Measurements from ENCODE around the gene NMNAT3.

Gene NMNAT3

DNA sequence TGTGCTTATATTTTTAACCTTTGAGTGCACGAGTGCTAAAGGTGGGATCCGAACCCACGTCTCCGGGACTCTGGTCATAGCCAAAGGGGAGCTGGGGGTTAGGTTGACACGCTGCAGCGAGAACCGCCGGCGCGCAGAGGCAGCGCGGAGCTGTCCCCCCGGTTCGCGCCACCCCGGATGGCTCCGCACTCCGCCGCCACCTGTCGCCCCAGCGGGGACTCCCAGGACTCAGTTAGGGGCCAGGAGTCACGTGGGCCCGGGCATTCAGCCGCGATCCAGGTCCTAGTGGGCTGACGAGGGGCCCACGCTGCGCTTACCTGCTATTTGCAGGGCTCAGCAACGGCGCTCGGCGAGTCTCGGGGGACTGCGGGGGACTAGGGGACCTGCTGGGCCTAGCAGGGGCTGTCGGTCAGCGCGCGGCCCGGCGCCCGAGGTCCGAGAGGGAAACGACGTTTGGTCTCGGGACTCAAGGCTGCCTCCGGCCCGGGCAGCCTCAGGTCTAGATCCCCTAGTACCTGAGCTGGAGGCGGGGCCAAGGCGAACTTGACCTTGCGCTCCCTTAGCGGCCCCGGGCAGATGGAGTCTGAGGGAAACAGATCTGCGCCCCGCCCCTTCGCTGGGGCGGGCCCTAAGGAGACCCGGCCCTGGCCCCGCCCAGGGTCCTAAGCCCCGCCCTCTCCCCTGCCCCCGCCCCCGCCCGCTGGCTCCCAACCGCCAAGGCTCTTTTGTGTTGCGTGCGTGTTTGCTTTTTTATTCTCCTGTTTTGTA lies at the start of gene NMNAT3:
Gene NMNAT3 (minus strand): TSS at position 585 of the 768 bp plus-strand sequence. CDS start 50,248 bp downstream, outside the sequence.
- peak; percentile 75 for DNase-seq (ENCODE audit: extremely low spot score)
- POLR2A ChIA-PET = no interaction called here

GRCh38 chr3:139721370-139721769 lies 43.6 kb upstream of the NMNAT3 start:
- no peak for TF ChIP-seq CTBP1 (IDR thresholded peaks at IDR 0.05; ENCODE audit: borderline replicate concordance)
- no peak for DNase-seq (ENCODE audit: extremely low spot score)
- CTCF ChIA-PET = no interaction called here
- POLR2A ChIA-PET = no interaction called here

More for the DNA sequence above, at the start of gene NMNAT3:
- CTCF ChIA-PET = no interaction called here
- TF ChIP-seq FOXK2 (IDR thresholded peaks at IDR 0.05) (no peak), SUZ12 (IDR thresholded peaks at IDR 0.05) (no peak), SP1 (IDR thresholded peaks at IDR 0.05) (no peak), LEF1 (IDR thresholded peaks at IDR 0.05; ENCODE audit: borderline replicate concordance) (no peak), TARDBP (IDR thresholded peaks at IDR 0.05) (no peak), CTBP1 (IDR thresholded peaks at IDR 0.05; ENCODE audit: borderline replicate concordance) (no peak), BHLHE40 (IDR thresholded peaks at IDR 0.05; ENCODE audit: borderline replicate concordance) (no peak), ELF4 (IDR thresholded peaks at IDR 0.05) (no peak), FOXA1 (IDR thresholded peaks at IDR 0.05) (no peak), HDGF (IDR thresholded peaks at IDR 0.05; ENCODE audit: borderline replicate concordance) (no peak), ZNF384 (IDR thresholded peaks at IDR 0.05) (no peak), ARNT (IDR thresholded peaks at IDR 0.05) (no peak), L3MBTL2 (conservative IDR thresholded peaks at IDR 0.05) (no peak), NFRKB (IDR thresholded peaks at IDR 0.05) (no peak), FOXM1 (IDR thresholded peaks at IDR 0.05; ENCODE audit: borderline replicate concordance) (no peak)
- TF ChIP-seq, protein P1, sequence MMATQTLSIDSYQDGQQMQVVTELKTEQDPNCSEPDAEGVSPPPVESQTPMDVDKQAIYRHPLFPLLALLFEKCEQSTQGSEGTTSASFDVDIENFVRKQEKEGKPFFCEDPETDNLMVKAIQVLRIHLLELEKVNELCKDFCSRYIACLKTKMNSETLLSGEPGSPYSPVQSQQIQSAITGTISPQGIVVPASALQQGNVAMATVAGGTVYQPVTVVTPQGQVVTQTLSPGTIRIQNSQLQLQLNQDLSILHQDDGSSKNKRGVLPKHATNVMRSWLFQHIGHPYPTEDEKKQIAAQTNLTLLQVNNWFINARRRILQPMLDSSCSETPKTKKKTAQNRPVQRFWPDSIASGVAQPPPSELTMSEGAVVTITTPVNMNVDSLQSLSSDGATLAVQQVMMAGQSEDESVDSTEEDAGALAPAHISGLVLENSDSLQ (IDR thresholded peaks at IDR 0.05) = no peak

GRCh38 chr3:139718415-139718814 lies 40.6 kb upstream of the NMNAT3 start:
- DNase-seq (ENCODE audit: extremely low spot score) = peak; percentile 63
- CTCF ChIA-PET = interaction anchor here (0.5 to 0.7 kb wide), 2 partner anchors 220 to 1019 kb away, joined by 3 to 4 read pairs; no protein-coding TSS in a partner anchor
- no peak for TF ChIP-seq TARDBP (IDR thresholded peaks at IDR 0.05)
- TF ChIP-seq, protein P1 (IDR thresholded peaks at IDR 0.05) = no peak
- no peak for TF ChIP-seq ZNF384 (IDR thresholded peaks at IDR 0.05)
- no peak for TF ChIP-seq FOXK2 (IDR thresholded peaks at IDR 0.05)
- no peak for TF ChIP-seq ELF4 (IDR thresholded peaks at IDR 0.05)
- TF ChIP-seq LEF1 (IDR thresholded peaks at IDR 0.05; ENCODE audit: borderline replicate concordance) = no peak
- POLR2A ChIA-PET = no interaction called here

- ChIA-PET CTCF (no interaction called here), POLR2A (no interaction called here)
- DNase-seq (ENCODE audit: extremely low spot score) = no peak
- TF ChIP-seq ELF4 (IDR thresholded peaks at IDR 0.05) = no peak
- TF ChIP-seq NFRKB (IDR thresholded peaks at IDR 0.05) = no peak
- no peak for TF ChIP-seq CTBP1 (IDR thresholded peaks at IDR 0.05; ENCODE audit: borderline replicate concordance)
- TF ChIP-seq FOXK2 (IDR thresholded peaks at IDR 0.05) = no peak
- TF ChIP-seq ZNF384 (IDR thresholded peaks at IDR 0.05) = no peak
- TF ChIP-seq BHLHE40 (IDR thresholded peaks at IDR 0.05; ENCODE audit: borderline replicate concordance) = no peak
- TF ChIP-seq TARDBP (IDR thresholded peaks at IDR 0.05) = no peak
- TF ChIP-seq LEF1 (IDR thresholded peaks at IDR 0.05; ENCODE audit: borderline replicate concordance) = no peak
- TF ChIP-seq FOXM1 (IDR thresholded peaks at IDR 0.05; ENCODE audit: borderline replicate concordance) = no peak
Measured at GRCh38 chr3:139716908-139717485, 39.2 kb upstream of the NMNAT3 start.

DNA sequence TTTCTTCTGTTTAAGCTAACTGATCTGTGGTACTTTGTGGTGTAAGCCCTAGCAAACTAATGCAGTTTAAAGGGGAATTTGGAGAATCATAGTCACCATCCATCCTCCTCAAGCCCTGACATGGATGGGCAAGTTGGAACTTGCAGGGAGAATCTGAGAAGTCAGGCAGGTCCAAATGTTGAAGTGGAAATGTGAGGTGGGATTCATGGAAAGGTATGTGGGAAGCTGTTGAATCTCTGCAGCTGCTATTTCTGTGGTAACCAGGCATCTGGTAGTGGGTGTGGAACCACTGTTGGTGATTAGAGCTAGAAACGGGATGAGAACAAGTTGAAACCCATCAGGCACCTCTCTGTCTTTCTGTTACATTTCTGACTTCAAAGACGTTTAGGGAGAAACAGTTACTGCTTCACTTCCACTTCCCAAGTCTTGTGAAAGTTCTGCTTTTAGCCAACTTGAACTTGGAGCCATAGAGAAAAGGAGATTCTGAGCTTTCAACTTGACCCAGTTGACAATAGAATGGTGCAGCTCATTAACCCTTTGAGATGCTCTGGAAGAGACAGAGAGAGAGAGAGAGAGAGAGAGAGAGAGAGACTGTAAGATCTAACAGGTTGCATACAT lies 38.1 kb upstream of the NMNAT3 start:
- ChIA-PET CTCF (no interaction called here), POLR2A (no interaction called here)
- TF ChIP-seq HDGF (IDR thresholded peaks at IDR 0.05; ENCODE audit: borderline replicate concordance) (no peak), CTBP1 (IDR thresholded peaks at IDR 0.05; ENCODE audit: borderline replicate concordance) (no peak)
- DNase-seq (ENCODE audit: extremely low spot score) = no peak

DNA sequence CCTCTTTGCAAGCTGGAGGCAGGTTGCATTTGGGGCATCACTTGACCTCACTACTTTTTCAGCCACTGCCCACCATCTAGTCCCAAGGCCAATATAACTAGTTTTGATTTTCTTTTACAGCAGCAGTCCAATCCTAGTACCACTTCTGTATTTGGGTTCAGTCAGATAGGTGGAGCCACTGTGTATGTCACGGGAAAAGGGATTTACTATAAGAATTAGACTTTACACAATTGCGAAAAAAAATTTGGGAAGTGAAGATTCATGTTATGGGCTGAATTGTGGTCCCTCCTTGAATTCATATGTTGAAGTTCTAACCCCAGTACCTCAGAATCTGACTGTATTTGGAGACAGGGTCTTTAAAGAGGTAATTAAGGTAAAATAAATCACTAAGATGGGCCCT lies 37.4 kb upstream of the NMNAT3 start:
- TF ChIP-seq ZNF384 (IDR thresholded peaks at IDR 0.05) (no peak), TARDBP (IDR thresholded peaks at IDR 0.05) (no peak), FOXM1 (IDR thresholded peaks at IDR 0.05; ENCODE audit: borderline replicate concordance) (no peak), SP1 (IDR thresholded peaks at IDR 0.05) (no peak), HDGF (IDR thresholded peaks at IDR 0.05; ENCODE audit: borderline replicate concordance) (no peak), FOXK2 (IDR thresholded peaks at IDR 0.05) (no peak), L3MBTL2 (conservative IDR thresholded peaks at IDR 0.05) (no peak), NFRKB (IDR thresholded peaks at IDR 0.05) (no peak), FOXA1 (IDR thresholded peaks at IDR 0.05) (no peak), CTBP1 (IDR thresholded peaks at IDR 0.05; ENCODE audit: borderline replicate concordance) (no peak)
- DNase-seq (ENCODE audit: extremely low spot score) = no peak
- ChIA-PET CTCF (no interaction called here), POLR2A (no interaction called here)

GRCh38 chr3:139710212-139710611 lies 32.4 kb upstream of the NMNAT3 start:
- ChIA-PET CTCF (no interaction called here), POLR2A (no interaction called here)
- TF ChIP-seq LEF1 (IDR thresholded peaks at IDR 0.05; ENCODE audit: borderline replicate concordance) = no peak
- TF ChIP-seq ELF4 (IDR thresholded peaks at IDR 0.05) = no peak
- no peak for TF ChIP-seq TARDBP (IDR thresholded peaks at IDR 0.05)
- TF ChIP-seq CTBP1 (IDR thresholded peaks at IDR 0.05; ENCODE audit: borderline replicate concordance) = no peak
- no peak for TF ChIP-seq ZNF384 (IDR thresholded peaks at IDR 0.05)
- no peak for TF ChIP-seq FOXK2 (IDR thresholded peaks at IDR 0.05)
- TF ChIP-seq ARNT (IDR thresholded peaks at IDR 0.05) = no peak
- no peak for TF ChIP-seq SP1 (IDR thresholded peaks at IDR 0.05)
- TF ChIP-seq BHLHE40 (IDR thresholded peaks at IDR 0.05; ENCODE audit: borderline replicate concordance) = no peak
- TF ChIP-seq FOXA1 (IDR thresholded peaks at IDR 0.05) = no peak
- no peak for TF ChIP-seq SUZ12 (IDR thresholded peaks at IDR 0.05)
- no peak for DNase-seq (ENCODE audit: extremely low spot score)

Measured in HEK293T (cell line).